GM13977 (cell line): ENCODE results near the gene BACE1-AS.

Experiments
- DNase-seq: peaks from one replicate; pipeline ENCODE4 v3.0.0; 2012; ENCODE audit warnings: low spot score
- in situ Hi-C: fragments of 300-500 bp; cut with MboI; formaldehyde crosslinking; loops from one replicate; pipeline ENCODE4 v1.12.0; 2022; ENCODE audit warnings: low sequenced_read_pairs, low pct_unique_long_range_greater_than_20kb, mixed read lengths, inconsistent platforms; ENCODE audit not compliant: unreplicated experiment
- TF ChIP-seq, protein P1 (sequence below): IDR thresholded peaks from 2 replicates; pipeline ENCODE4 v1.5.1; 2012; ENCODE audit warnings: mild to moderate bottlenecking, control low read depth; ENCODE audit not compliant: insufficient read depth; ENCODE audit errors: extremely low read depth, missing control alignments

The BACE1-AS gene

GRCh38 chr11:117290809-117291396 is at the start of gene BACE1-AS:
Gene BACE1-AS, plus strand, starts transcription at chr11:117291346.
- TF ChIP-seq, protein P1, sequence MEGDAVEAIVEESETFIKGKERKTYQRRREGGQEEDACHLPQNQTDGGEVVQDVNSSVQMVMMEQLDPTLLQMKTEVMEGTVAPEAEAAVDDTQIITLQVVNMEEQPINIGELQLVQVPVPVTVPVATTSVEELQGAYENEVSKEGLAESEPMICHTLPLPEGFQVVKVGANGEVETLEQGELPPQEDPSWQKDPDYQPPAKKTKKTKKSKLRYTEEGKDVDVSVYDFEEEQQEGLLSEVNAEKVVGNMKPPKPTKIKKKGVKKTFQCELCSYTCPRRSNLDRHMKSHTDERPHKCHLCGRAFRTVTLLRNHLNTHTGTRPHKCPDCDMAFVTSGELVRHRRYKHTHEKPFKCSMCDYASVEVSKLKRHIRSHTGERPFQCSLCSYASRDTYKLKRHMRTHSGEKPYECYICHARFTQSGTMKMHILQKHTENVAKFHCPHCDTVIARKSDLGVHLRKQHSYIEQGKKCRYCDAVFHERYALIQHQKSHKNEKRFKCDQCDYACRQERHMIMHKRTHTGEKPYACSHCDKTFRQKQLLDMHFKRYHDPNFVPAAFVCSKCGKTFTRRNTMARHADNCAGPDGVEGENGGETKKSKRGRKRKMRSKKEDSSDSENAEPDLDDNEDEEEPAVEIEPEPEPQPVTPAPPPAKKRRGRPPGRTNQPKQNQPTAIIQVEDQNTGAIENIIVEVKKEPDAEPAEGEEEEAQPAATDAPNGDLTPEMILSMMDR, result no peak
- DNase-seq, result no peak
- in situ Hi-C loops, result loop anchor here (10.0 kb wide), 1 partner anchor 56 kb away; the partner anchor contains the start of genes PCSK7 and RNF214

DNA sequence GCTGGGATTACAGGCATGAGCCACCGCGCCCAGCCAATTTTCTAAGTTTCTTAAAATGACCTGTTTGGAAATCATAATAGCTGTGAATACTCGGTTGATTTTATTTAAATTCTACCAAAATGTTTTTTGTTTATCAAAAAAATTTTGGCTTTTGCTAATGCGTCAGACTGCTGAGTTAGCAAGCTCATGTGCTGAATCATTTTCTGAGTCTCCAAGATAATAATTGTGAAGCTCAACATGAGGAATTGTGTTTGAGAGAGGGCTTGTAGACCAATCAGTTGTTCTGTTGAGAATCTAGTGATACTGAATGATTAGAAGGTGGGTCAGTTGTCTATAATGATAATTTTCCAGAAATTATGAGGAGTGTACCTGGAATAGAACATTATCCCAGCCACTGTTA is 42.8 kb upstream of the BACE1-AS start:
- TF ChIP-seq, protein P1, result no peak
- in situ Hi-C loops, result no loop called here
- no peak for DNase-seq

GRCh38 chr11:117249571-117249970 is 41.6 kb upstream of the BACE1-AS start:
- DNase-seq, result no peak
- in situ Hi-C loops, result no loop called here
- TF ChIP-seq, protein P1, result no peak

DNA sequence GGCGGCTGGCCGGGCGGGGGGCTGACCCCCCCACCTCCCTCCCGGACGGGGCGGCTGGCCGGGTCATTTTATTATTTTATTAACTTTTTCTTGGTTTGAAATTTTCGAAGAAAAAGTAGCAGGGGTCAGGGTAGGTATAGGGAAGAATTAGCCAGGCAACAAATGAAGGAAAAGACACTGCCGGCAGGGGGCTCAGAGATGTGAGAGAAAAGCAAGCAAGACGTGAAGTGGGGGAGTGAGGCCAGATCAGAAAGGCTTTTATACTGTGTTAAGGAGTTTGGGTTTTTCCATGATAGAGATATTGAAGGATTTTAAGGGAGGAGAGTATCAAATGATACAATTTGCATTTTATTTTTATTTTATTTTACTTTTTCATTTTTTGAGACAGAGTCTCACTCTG is 39.6 kb upstream of the BACE1-AS start:
- in situ Hi-C loops, result no loop called here
- TF ChIP-seq, protein P1, result no peak
- DNase-seq, result no peak

GRCh38 chr11:117255966-117256365 is 35.2 kb upstream of the BACE1-AS start:
- in situ Hi-C loops, result no loop called here
- no peak for DNase-seq
- TF ChIP-seq, protein P1, result no peak

- in situ Hi-C loops, result no loop called here
- no peak for DNase-seq
- TF ChIP-seq, protein P1, result no peak
Observed at GRCh38 chr11:117256573-117256972, 34.6 kb upstream of the BACE1-AS start.

GRCh38 chr11:117258576-117258975 is 32.6 kb upstream of the BACE1-AS start:
- TF ChIP-seq, protein P1, result no peak
- in situ Hi-C loops, result no loop called here
- no peak for DNase-seq
